NCI-H2029 (cell line): ENCODE measurements around the gene LDHD.
"Not testable (repeated sequence)": the region's sequence is repeated elsewhere in the genome, so short reads cannot be mapped to it uniquely, and the experiment has no call there.

Source experiments
- DNase-seq: peaks from one replicate; lab custom pipeline; 2025; lab: John Stamatoyannopoulos, UW

Gene LDHD

GRCh38 chr16:75116081-75116910 is at the start of gene LDHD:
TSS of gene LDHD (minus strand) at chr16:75116780. CDS start at chr16:75116720, 60 bp downstream.
- no peak for DNase-seq

DNA sequence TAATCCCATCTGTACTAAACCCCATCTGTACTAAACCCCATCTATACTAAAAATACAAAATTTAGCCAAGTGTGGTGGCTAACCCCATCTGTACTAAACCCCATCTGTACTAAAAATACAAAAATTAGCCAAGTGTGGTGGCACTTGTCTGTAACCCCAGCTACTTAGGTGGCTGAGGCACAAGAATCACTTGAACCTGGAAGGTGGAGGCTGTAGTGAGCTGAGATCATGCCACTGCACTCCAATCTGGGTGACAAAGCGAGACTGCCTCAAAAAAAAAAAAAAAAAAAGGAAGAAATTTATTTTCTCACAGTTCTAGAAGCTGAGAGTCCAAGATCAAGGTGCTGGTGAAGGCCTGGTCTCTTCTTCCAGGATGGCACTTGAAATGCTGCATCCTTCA is 43.8 kb upstream of the LDHD start:
- no peak for DNase-seq

GRCh38 chr16:75152635-75153034 is 36.1 kb upstream of the LDHD start:
- no peak for DNase-seq

GRCh38 chr16:75151798-75152197 is 35.2 kb upstream of the LDHD start:
- no peak for DNase-seq

DNA sequence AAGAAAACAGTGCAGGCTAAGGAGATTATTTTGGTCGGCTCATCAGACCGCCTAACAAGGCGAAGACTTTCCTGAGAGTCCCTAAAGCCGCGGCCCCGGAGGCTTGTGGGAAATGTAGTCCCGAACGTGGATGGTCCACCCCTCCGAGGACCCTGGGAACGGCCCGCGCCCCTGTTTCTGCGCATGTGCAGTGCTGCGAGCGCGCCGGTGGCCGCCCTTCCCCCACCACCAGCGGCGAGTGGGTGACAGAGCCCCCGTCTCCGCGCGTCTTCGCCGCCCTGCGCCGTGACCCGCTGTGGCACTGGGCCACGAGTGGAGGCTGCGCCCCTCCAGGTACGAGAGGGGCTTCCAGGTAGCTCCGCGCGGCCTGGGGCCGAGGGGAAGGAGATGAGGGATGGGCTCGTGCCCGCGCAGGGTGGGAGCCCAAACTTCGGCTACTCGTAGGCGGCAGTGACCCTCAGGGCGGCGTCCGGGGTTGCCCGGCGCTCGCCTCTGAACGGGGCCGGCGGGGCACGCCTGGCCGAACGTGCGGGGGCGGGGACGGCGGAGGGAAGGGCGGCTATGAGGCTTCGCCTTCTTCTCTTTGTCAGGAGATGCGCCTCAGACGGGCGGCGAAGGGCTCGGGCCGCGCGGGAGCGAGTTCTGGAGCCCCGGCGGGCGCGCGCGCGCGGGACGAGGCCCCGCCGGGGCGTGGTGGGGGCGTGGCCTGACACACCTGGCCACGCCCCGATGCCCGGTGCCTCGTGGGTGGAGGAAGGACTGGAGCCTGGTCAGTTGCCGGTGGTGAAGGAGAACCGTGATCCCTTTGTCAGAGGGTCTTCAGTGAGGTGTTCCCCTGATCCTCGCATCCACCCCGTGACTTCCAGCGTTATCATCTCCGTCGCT is 32.0 kb upstream of the LDHD start, which contains the start of gene ZFP1:
TSS of gene ZFP1 (plus strand) at position 214 of the 885 bp plus-strand sequence. CDS start 4,428 bp downstream, outside the sequence.
- DNase-seq: peak; percentile 64

GRCh38 chr16:75147968-75148310 is 31.4 kb upstream of the LDHD start:
- DNase-seq: no peak

DNA sequence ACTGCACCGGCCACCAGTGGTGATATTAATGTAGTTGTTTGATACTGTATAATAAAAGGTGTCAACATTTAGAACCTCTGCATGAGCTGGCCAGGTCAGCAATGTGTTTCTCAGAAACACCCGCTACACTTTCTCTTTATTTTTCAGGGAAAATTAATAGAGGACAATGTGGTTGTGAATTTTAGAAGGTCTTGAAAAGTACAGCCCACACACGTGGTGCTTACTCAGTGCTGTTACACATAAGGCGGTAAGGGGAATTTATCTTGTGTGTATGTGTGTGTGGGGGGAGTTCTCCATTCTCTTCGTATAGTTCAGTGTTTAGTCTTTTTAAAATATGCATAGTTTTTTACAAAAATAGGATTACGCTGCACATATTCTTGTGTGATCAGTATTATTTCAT is 27.4 kb upstream of the LDHD start:
- DNase-seq: no peak

DNA sequence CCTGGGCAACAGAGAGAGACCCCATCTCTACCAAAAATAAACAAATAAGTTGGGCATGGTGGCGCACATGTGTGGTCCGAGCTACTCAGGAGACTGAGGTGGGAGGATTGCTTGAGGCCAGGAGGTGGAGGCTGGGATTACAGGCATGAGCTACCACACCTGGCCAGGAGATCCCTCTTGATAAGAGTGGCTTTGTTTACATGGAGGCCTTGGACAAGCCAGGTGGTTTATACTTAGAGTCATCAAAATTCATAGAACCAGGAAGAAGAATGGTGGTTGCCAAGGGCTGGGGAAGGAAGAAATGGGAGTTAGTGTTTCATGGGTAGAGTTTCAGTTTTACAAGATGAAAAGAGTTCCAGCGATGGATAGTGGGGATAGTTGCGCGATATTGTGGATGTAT is 22.9 kb upstream of the LDHD start:
- peak; percentile 35 for DNase-seq

- DNase-seq: no peak
These were observed 22.1 kb upstream of the LDHD start for GRCh38 chr16:75138636-75139035.

GRCh38 chr16:75138233-75138632 is 21.7 kb upstream of the LDHD start:
- no peak for DNase-seq

- DNase-seq: no peak
These were observed 14.5 kb upstream of the LDHD start for GRCh38 chr16:75131081-75131480.

- no peak for DNase-seq
These were observed 13.7 kb upstream of the LDHD start for GRCh38 chr16:75130150-75130771.

GRCh38 chr16:75129421-75130149 is 13.0 kb upstream of the LDHD start:
- DNase-seq: not testable (repeated sequence)

- no peak for DNase-seq
These were observed 11.3 kb upstream of the LDHD start for GRCh38 chr16:75127713-75128415.

GRCh38 chr16:75122609-75123008 is 6.0 kb upstream of the LDHD start:
- DNase-seq: no peak

DNA sequence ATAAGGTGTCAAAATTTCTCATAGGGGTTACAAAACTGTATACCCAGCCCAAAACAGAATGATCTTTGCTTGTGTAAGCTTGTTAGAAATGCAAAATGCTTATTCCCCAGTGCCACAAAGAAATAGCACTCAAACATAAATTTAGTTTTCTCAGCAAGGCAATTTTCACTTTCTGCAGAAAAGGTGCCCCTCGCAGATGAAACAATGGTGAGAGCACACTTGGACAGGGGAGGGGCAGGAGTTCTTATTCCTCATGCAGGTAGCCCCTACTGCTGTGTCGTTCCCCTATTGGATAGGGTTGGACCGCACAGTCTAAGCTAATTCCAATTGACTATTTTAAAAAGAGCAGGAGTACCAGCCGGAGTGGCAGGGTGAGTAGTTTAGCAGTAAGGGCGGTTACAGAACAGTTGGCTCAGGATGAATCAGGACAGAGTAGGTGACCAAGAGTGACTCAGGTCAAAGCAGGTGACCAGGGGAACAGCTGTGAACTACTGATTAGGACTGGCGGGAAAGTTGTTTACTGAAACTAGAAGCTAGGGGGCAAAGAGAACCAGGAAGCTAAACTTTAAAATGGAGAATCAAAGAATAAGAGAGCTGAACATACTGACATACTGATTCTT is 5.5 kb upstream of the LDHD start:
- no peak for DNase-seq

GRCh38 chr16:75120253-75120652 is 3.7 kb upstream of the LDHD start:
- DNase-seq: no peak

- DNase-seq: no peak
These were observed 2.5 kb upstream of the LDHD start for GRCh38 chr16:75118943-75119539.

- no peak for DNase-seq
These were observed 298 bp upstream of the LDHD start for GRCh38 chr16:75116911-75117245.
